GM15510 (cell line): ENCODE measurements around the gene PLEKHH1.
A peak's percentile ranks its signal among the peaks of the same experiment; 100 is the strongest.

ENCODE experiments used
- POLR2A ChIP-seq: IDR thresholded peaks from 3 replicates; pipeline ENCODE4 v1.6.1; 2011; ENCODE audit warnings: borderline replicate concordance; ENCODE audit not compliant: insufficient read length; ENCODE audit errors: extremely low read depth

Gene PLEKHH1

GRCh38 chr14:67532998-67533753 lies at the start of gene PLEKHH1:
TSS of gene PLEKHH1 (plus strand) at chr14:67533290. CDS start at chr14:67541868, 8,578 bp downstream.
- no peak for TF ChIP-seq POLR2A

DNA sequence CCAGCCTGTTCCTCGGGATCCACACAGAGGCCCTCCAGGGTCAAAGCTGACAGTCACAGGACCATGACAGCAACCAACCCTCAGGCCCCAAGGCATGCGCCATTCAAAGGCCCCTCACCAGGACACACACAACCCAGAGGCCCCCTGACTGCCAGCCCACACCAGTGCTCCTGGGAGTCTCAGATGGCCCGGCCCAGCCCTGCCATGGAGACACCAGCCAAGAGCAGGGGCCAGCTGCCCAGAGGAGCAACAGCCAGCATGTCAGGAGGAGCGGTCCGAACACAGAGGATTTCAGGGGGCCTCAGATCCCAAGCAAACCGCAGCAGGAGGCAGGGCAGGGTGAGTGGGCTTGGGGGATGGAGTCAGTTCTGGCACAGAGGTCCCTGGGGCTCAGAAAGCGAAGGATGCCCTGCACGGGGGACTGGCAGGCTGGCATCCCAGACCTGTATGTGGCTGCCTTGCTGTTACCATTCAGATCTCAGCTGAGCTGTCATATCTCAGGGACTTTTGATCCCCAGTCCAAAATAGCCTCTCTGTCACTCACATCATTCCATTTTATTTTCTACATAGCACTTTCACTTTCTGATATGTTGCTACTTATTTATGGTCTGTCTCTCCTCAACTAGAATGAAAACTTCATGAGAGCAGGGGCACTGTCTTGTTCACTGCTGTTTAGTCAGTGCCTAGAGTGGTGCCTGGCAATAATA lies 49.4 kb upstream of the PLEKHH1 start:
- TF ChIP-seq POLR2A: no peak

- TF ChIP-seq POLR2A: no peak
Measured at GRCh38 chr14:67485501-67486095, 47.5 kb upstream of the PLEKHH1 start.

DNA sequence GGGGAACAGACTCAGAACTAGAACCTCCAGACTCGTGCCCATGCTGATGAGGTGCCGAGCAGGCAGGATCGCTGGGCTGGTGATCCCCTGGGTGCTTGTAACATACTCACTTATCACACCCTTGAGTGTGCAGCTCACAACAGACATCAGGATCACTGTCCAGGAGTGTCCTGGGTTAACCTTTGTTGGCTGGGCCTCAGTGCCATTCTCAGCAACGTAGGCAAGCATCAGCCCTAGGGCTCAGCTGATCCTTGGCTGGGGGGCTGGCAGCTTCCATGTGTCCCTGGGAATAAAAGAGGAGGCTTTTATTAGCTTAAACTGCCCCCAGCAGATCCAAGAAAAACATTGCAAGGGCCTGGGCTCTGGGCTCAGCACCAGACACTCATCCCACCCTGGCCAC lies 46.2 kb upstream of the PLEKHH1 start:
- no peak for TF ChIP-seq POLR2A

DNA sequence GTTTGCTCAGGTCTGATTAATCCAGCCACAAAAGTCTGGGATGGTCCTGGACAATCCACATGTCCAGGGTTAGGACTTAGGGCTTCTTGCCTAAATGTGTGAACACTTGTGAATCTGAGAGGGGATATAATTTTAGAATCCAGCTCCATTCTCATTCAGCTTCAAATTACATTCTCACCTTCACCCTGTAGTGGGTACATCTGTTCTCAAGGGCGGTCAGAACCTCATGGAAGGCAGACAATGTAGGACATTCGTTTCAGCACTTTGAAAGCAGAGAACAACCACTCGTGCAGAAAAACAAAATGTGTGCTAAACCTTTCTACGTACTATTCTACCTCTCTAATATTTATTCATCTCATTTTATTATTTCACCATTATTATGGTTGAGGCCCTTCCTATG lies 45.8 kb upstream of the PLEKHH1 start:
- no peak for TF ChIP-seq POLR2A

- peak; percentile 21 for TF ChIP-seq POLR2A
Measured at GRCh38 chr14:67487937-67488893, 44.9 kb upstream of the PLEKHH1 start, which contains the start of gene TMEM229B. TSS of gene TMEM229B (minus strand) at chr14:67488721. CDS start at chr14:67473923, 14,798 bp downstream.

GRCh38 chr14:67490196-67490595 lies 42.9 kb upstream of the PLEKHH1 start:
- no peak for TF ChIP-seq POLR2A

GRCh38 chr14:67491285-67491684 lies 41.8 kb upstream of the PLEKHH1 start:
- no peak for TF ChIP-seq POLR2A

- TF ChIP-seq POLR2A: no peak
Measured at GRCh38 chr14:67491741-67492507, 41.2 kb upstream of the PLEKHH1 start.

DNA sequence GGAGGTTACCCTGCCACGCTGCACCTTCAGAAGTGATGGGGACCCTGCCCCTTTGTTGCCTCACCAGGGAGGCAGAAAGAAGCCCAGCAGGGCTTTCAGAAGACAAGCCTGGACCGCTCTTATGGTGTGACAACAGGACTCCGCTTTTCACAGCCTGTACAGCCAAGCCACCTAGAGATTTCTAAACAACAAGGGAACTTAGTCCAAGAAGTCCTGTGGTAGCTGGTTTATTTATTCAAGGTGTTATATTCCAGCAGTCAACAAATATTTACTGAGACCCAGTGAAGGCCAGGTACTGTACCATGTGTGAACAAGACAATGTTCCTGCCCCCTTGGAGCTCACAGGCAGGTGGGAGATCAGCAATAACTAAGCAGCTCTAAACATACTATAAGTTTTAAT lies 40.6 kb upstream of the PLEKHH1 start:
- no peak for TF ChIP-seq POLR2A

DNA sequence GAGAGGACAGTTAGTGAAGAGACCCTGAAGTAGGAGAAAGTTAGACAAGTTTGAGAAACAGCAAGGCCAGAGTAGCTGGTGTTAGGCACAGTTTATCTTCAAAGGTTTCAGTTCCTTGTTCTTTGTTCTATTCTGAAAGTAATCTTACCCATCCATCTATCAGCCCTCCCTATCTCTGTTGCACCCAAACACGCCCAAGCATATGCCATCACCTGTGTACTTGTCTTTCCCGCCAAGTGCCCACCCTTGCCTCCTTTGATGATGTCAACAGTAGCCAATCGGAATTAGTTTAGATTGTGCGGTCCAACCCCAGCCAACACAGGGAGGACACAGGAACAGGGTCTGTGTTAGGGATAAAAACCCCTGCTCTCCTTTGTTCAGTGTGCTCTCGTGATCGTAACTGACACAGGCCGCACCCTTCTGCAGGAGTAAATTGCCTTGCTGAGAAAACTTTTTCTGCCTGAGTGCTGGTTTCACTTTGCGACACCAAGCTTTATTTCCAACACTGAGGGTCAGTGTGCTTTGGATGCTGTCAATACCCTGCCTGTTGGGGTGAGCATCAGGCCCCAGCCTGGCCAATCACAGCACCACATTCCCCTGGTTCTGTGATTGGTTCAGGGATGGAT lies 39.9 kb upstream of the PLEKHH1 start:
- TF ChIP-seq POLR2A: no peak

DNA sequence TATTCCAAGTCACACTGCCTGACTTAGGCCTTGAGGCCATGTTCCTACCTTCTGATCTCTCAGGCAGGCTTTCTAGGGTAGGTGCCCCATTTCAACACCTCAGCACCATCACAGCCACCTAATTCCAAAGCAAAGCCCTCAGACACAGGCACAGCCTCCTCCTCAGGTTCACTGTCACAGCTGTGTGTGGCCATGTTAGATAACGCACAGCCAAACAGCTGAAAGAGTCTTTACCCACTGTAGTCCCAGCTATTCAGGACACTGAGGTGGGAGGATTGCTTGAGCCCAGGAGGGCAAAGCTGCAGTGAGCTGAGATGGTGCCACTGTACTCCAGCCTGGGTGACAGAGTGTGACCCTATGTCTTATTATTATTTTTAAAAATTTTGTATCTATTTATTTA lies 37.3 kb upstream of the PLEKHH1 start:
- no peak for TF ChIP-seq POLR2A

DNA sequence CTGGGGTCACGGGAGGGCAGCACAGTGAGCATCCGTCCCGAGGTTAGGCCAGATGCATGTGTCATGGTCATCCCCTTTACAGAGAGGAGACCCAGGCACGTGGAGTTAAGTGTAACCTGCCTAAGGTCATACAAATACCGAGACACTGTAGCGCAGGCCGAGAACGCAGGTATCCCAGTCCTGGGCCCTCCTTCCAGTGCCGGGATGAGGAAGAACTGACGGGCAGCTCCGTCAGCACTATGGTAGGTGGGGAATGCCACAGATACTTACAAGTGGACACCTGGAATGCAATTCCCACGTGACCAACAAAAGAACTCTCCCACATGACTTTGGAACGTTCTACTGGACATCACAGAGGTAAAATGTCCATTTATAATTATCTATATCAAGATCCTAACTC lies 35.9 kb upstream of the PLEKHH1 start:
- no peak for TF ChIP-seq POLR2A
